Common myeloid progenitor, CD34-positive (primary cell): ENCODE measurements around the gene GNE.
"Not testable (repeated sequence)": the region's sequence is repeated elsewhere in the genome, so short reads cannot be mapped to it uniquely, and the experiment has no call there.

ENCODE experiments used
- CTCF ChIA-PET: fragments of 350-600 bp; sonication (Branson Sonifier 250); formaldehyde crosslinking; loops from one replicate; lab custom pipeline; 2021; ENCODE audit warnings: antibody characterized with exemption; lab: Charles Lee
- POLR2A ChIA-PET: fragments of 350-600 bp; sonication (Branson Sonifier 250); formaldehyde crosslinking; loops from one replicate; lab custom pipeline; 2021; ENCODE audit warnings: antibody characterized with exemption; lab: Charles Lee
- DNase-seq, 3 donors: peaks; one replicate each; pipeline versions ENCODE4 v3.0.0 to v3.0.0-alpha.2; 2013
- H3K27ac ChIP-seq, 2 experiments: 1 replicate in 1 of 2; 2 replicates in 1 of 2; pipeline ENCODE4 v1.7.0; 2013; ENCODE audit warnings: inconsistent platforms in 2 of 2, low read length in 2 of 2, mild to moderate bottlenecking in 2 of 2, low read depth in 1 of 2, moderate library complexity in 1 of 2; ENCODE audit not compliant: severe bottlenecking in 2 of 2, insufficient read depth in 1 of 2, poor library complexity in 1 of 2
- H3K27me3 ChIP-seq, 5 experiments: replicated peaks in 2 of 5; 1 replicate in 3 of 5; 2 replicates in 2 of 5; pipeline versions ENCODE4 v1.6.1 to v1.7.0; 2013; ENCODE audit warnings: low read length in 4 of 5, mild to moderate bottlenecking in 2 of 5, moderate library complexity in 2 of 5, inconsistent platforms in 1 of 5; ENCODE audit not compliant: insufficient read depth in 5 of 5, control insufficient read depth in 4 of 5
- H3K36me3 ChIP-seq, 4 experiments: 1 replicate in 2 of 4; 2 replicates in 2 of 4; pipeline versions ENCODE4 v1.6.1 to v1.7.0; 2013; ENCODE audit warnings: low read length in 3 of 4, control low read depth in 1 of 4, mild to moderate bottlenecking in 1 of 4; ENCODE audit not compliant: control insufficient read depth in 4 of 4, insufficient read depth in 4 of 4
- H3K4me1 ChIP-seq, 4 experiments: 1 replicate in 3 of 4; 2 replicates in 1 of 4; pipeline versions ENCODE4 v1.6.1 to v1.7.1; 2013; ENCODE audit warnings: low read length in 3 of 4, mild to moderate bottlenecking in 3 of 4, control low read depth in 1 of 4, inconsistent platforms in 1 of 4, moderate library complexity in 1 of 4; ENCODE audit not compliant: control insufficient read depth in 4 of 4, insufficient read depth in 4 of 4; ENCODE audit errors: control extremely low read depth in 1 of 4
- H3K4me3 ChIP-seq, 7 experiments: 1 replicate in 4 of 7; 2 replicates in 3 of 7; pipeline versions ENCODE4 v1.5.1 to v1.7.0; 2013; ENCODE audit warnings: mild to moderate bottlenecking in 7 of 7, low read length in 6 of 7, moderate library complexity in 6 of 7, inconsistent platforms in 2 of 7, low read depth in 2 of 7, control low read depth in 1 of 7; ENCODE audit not compliant: insufficient read depth in 4 of 7, control insufficient read depth in 1 of 7; ENCODE audit errors: extremely low read depth in 1 of 7
- H3K9me3 ChIP-seq, 5 experiments: 1 replicate in 4 of 5; 2 replicates in 1 of 5; pipeline versions ENCODE4 v1.6.1 to v1.7.1; 2013; ENCODE audit warnings: low read length in 4 of 5, mild to moderate bottlenecking in 2 of 5, inconsistent platforms in 1 of 5, low read depth in 1 of 5, moderate library complexity in 1 of 5; ENCODE audit not compliant: control insufficient read depth in 4 of 5, insufficient read depth in 2 of 5; ENCODE audit errors: control extremely low read depth in 1 of 5
- WGBS: methylation state at CpG from one replicate; pipeline ENCODE4 v1.1.5; 2013; ENCODE audit not compliant: insufficient coverage; 5-methylcytosine and 5-hydroxymethylcytosine counted together

The GNE gene

DNA sequence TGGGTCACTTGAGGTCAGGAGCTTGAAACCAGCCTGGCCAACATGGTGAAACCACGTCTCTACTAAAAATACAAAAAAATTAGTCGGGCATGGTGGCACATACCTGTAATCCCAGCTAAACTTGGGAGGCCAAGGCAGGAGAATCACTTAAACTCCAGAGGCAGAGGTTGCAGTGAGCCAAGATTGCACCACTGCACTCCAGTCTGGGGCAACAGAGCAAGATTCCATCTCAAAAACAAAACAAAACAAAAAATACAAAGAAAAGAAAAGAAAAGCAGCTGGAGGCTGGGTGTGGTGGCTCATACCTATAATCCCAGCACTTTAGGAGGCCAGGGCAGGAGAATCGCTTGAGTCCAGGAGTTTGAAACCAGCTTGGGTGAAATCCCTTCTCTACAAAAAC is 36.7 kb upstream of the GNE start:
- H3K4me1 ChIP-seq, H3K9me3 ChIP-seq, H3K36me3 ChIP-seq, H3K27ac ChIP-seq, H3K27me3 ChIP-seq, H3K4me3 ChIP-seq, POLR2A ChIA-PET, DNase-seq: not testable (repeated sequence)
- 100% methylated on average over 2 of the region's 3 CpGs for whole genome bisulfite sequencing
- CTCF ChIA-PET: interaction anchor here (0.9 kb wide), 2 partner anchors 12 to 26 kb away, joined by 3 read pairs; no protein-coding TSS in a partner anchor

DNA sequence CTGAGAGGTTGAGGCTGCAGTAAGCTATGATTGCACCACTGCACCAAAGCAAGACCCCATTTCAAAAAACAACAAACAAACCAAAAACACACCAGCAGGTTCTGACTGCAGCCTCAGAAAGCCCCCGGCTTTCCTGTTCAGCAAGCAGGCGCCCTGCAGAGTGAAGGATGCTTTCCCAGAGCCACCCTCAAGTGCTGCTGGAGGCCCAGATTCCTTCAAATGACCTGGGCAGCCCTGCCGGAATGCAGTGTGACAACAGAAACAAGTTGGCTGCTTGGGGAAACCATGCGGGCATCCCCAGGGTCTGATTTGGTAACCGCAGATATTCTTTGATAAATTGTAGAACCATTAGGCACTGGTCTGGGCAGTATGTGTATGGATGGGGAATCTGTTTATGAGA is 35.7 kb upstream of the GNE start:
- ChIA-PET POLR2A (no interaction called here), CTCF (interaction anchor here (0.6 to 0.9 kb wide), 3 partner anchors 11 to 25 kb away, joined by 3 read pairs; no protein-coding TSS in a partner anchor)
- Histone ChIP-seq H3K27me3 (no peaks in the 10 kb centered on the region), H3K36me3 (no peaks in the 10 kb centered on the region), H3K4me3 (no peak overlapping the region), H3K4me1 (no peaks in the 10 kb centered on the region), H3K27ac (no peak overlapping the region), H3K9me3 (no peaks in the 10 kb centered on the region)
- DNase-seq: no peak
- 100% methylated on average over 5 of the region's 5 CpGs for WGBS

DNA sequence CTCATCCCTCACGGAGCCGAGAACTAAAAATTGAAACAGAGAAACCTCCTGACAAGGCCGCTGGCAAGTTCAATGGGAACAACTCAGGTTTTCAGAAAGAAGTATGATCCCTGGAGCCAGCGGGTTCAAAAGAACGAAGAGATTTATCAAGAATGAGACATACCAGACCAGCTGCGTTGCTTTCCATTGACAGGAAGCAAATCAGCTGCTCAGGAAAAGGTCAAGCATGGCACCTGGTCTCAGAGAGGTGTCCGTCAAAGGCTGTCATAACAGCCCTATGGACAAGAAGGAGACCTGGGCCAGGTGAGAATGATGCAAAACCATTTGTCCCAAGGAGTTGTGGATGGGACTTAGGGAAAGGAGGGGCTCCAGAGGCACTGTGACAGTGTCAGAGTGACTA is 34.9 kb upstream of the GNE start:
- Histone ChIP-seq H3K4me1 (no peaks in the 10 kb centered on the region), H3K27ac (no peak overlapping the region), H3K9me3 (no peaks in the 10 kb centered on the region), H3K36me3 (no peaks in the 10 kb centered on the region), H3K27me3 (no peaks in the 10 kb centered on the region), H3K4me3 (no peak overlapping the region)
- POLR2A ChIA-PET: no interaction called here
- no peak for DNase-seq
- WGBS: 97% methylated on average over 7 of the region's 7 CpGs
- CTCF ChIA-PET: no interaction called here

DNA sequence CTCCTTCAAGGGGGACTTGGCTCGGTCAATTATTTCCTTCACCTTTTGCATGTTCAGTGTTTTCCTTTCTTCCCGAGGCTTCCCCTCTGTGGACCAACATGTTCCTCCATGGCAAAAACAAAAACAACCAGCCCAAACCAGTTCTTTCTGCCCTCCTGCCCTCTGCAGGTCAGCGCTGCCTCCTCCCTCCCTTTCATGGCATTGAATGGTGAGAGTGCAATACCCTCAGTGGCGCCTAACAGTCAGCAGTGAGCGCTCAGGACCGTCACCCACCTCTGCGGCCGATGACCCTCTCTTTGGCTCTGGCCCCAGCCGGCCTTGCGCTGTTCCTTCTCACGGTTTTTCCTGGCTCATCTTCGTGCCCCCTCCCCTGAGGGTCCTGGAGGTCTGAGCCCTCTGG is 34.4 kb upstream of the GNE start:
- ChIA-PET CTCF (no interaction called here), POLR2A (no interaction called here)
- DNase-seq: no peak
- H3K36me3 ChIP-seq: no peaks in the 10 kb centered on the region
- no peaks in the 10 kb centered on the region for H3K4me1 ChIP-seq
- no peaks in the 10 kb centered on the region for H3K9me3 ChIP-seq
- H3K27me3 ChIP-seq: no peaks in the 10 kb centered on the region
- WGBS: 97% methylated on average over 12 of the region's 12 CpGs
- no peak overlapping the region for H3K4me3 ChIP-seq
- no peak overlapping the region for H3K27ac ChIP-seq

DNA sequence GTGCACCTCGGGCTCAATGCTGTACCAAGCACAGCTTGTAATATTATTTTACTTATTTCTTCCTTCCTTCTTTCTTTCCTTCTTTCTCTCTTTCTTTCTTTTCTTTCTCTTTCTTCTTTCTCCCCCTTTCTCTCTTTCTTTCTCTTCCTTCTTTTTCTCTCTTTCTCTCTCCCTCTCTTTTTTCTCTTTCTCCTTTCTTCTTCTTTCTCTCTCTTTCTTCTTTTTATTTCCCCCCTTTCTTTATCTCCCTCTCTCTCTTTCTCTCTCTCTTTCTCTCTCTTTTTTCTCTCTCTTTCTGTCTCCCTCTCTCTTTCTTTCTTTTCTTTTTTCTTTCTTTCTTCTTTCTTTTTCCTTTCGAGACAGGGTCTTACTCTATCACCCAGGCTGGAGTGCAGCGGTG is 32.7 kb upstream of the GNE start:
- DNase-seq: no peak
- Histone ChIP-seq H3K27me3 (no peaks in the 10 kb centered on the region), H3K4me1 (no peaks in the 10 kb centered on the region), H3K9me3 (no peaks in the 10 kb centered on the region), H3K4me3 (no peak overlapping the region), H3K36me3 (no peaks in the 10 kb centered on the region), H3K27ac (no peak overlapping the region)
- CTCF ChIA-PET: interaction anchor here (0.8 to 1.3 kb wide), 2 partner anchors 37 to 116 kb away, joined by 3 to 5 read pairs; no protein-coding TSS in a partner anchor
- 100% methylated on average over 2 of the region's 3 CpGs for WGBS
- POLR2A ChIA-PET: no interaction called here

DNA sequence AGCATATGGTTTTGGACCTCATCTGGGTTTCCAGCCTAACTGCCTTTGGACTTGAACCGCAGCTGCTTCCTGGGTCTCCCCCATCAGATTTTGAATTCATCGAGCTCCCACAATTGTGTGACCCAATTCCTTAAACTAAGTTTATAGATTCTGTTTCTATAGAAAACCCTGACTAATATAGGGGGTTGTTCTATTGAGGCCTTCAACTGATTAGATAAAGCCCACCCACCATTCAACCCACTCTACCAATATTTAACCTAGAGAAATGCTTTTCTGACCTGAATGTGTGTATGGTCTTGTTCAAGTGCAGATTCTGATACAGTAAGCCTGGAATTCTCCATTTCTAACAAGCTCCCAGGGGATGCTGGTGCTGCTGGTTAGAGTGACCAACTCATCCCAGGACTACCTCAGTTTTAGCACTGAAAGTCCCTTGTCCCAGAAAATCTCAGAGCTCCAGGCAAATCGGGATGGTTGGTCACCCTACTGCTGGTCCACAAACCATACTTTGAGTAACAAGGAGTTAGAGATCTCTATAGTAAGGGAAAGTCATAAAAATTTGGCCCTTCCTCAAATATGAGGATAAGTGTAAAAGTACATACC is 31.7 kb upstream of the GNE start:
- H3K27me3 ChIP-seq: no peaks in the 10 kb centered on the region
- POLR2A ChIA-PET: no interaction called here
- DNase-seq: no peak
- no peak overlapping the region for H3K27ac ChIP-seq
- H3K4me1 ChIP-seq: no peaks in the 10 kb centered on the region
- no peaks in the 10 kb centered on the region for H3K9me3 ChIP-seq
- H3K4me3 ChIP-seq: no peak overlapping the region
- 100% methylated on average over 1 of the region's 3 CpGs for WGBS
- CTCF ChIA-PET: interaction anchor here (1.3 kb wide), 1 partner anchor 117 kb away, joined by 3 read pairs; no protein-coding TSS in a partner anchor
- H3K36me3 ChIP-seq: no peaks in the 10 kb centered on the region

DNA sequence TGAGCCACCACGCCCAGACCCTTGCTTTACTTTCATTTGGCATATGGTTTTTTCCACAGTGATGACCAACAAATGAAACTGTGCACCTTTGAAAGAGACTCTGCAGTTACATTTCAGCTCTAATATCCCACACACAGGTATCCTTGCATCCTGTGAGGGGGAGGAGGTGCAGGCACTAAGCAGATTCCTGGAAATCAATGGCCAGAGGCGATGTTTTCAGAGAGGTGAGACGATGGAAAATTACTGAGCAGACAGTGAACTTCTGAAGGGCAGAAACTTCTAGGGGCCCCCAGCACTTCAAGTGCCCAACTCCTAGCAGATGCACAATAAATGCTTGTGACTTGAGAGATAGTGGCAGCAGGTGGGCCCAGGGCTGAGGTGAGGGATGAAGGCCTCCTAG is 29.8 kb upstream of the GNE start:
- POLR2A ChIA-PET: no interaction called here

More for the DNA sequence above, 29.8 kb upstream of the GNE start:
- no peak overlapping the region for H3K4me3 ChIP-seq
- no peaks in the 10 kb centered on the region for H3K9me3 ChIP-seq
- no peaks in the 10 kb centered on the region for H3K4me1 ChIP-seq
- no peaks in the 10 kb centered on the region for H3K27me3 ChIP-seq
- CTCF ChIA-PET: no interaction called here
- DNase-seq: no peak
- no peaks in the 10 kb centered on the region for H3K36me3 ChIP-seq
- no peak overlapping the region for H3K27ac ChIP-seq
- 100% methylated on average over 2 of the region's 3 CpGs for WGBS
